Endothelial cell of umbilical vein (primary cell): ENCODE data around the gene LTN1.

Experiments used
- EZH2 ChIP-seq: IDR thresholded peaks from 2 replicates; pipeline ENCODE4 v1.6.1; 2012; ENCODE audit warnings: borderline replicate concordance, low read depth, mild to moderate bottlenecking, moderate library complexity, low read length, inconsistent platforms; ENCODE audit not compliant: severe bottlenecking
- GATA2 ChIP-seq: IDR thresholded peaks from 2 replicates; pipeline ENCODE4 v1.7.0; 2011; ENCODE audit warnings: low read depth, mild to moderate bottlenecking, moderate library complexity, mixed read lengths, low read length; ENCODE audit not compliant: insufficient read length, insufficient read depth
- JUN ChIP-seq: IDR thresholded peaks from 2 replicates; pipeline ENCODE4 v1.6.1; 2011; ENCODE audit warnings: borderline replicate concordance, low read depth; ENCODE audit not compliant: insufficient read length, insufficient read depth
- MYC ChIP-seq: IDR thresholded peaks from one replicate; pipeline ENCODE4 v1.6.1; 2011; ENCODE audit warnings: mild to moderate bottlenecking, low read depth, low read length
- POLR2A ChIP-seq: IDR thresholded peaks from 2 replicates; pipeline ENCODE4 v1.6.1; 2012; ENCODE audit warnings: low read depth, mild to moderate bottlenecking, control low read depth, low read length
- POLR2AphosphoS5 ChIP-seq: IDR thresholded peaks from 2 replicates; pipeline ENCODE4 v1.6.1; 2012; ENCODE audit warnings: low read depth, mild to moderate bottlenecking, control low read depth, low read length, moderate library complexity; ENCODE audit not compliant: insufficient read depth
- TF ChIP-seq, protein P1 (sequence below), 2 donors: IDR thresholded peaks; 1 replicate in 1 of 2; 2 replicates in 1 of 2; pipeline ENCODE4 v1.5.1; 2011; ENCODE audit warnings: low read length in 2 of 2, mild to moderate bottlenecking in 2 of 2, moderate library complexity in 2 of 2, control low read depth in 1 of 2, inconsistent platforms in 1 of 2, low read depth in 1 of 2; ENCODE audit not compliant: insufficient read depth in 1 of 2; ENCODE audit errors: extremely low read depth in 1 of 2
- TF ChIP-seq, protein P2 (sequence below): IDR thresholded peaks from 2 replicates; pipeline ENCODE4 v1.6.1; 2011; ENCODE audit not compliant: insufficient read depth, insufficient read length

DNA sequence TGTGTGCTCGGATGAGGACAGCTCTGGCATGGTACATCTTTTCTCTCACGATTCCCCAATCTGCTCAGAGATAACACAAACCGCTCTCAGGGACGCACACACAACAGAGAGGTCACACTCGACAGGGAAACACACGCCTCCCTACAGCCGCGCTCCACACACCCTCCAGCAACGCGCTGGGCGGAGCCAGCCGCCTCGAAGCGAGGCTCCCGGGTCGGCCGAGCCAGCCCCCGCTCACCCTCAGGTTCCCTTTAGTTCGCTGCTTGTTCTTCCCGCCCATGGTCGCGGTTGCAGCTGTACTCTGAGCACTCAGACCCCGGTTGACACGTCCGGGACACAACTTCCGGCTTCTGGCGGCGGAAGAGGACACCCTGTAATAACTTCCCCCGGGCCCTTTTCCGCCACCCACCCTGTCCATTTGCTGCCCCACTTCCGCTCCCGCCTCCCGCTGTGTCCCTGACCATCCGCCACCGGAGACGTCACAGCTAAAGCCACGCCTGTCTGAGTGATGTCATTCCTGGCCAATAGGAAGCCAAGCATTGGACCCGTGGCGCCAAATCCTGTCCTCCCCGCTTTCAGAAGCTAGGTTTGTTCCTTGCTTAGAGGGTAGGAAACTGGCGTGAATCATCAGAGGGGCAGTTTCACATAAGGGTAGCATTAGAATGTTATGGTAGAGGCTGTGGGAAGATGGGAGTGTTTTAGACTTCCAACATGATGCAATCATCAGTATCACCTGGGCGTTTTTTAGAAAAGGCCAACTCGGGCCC, at the start of gene LTN1:
- TF ChIP-seq, protein P1, sequence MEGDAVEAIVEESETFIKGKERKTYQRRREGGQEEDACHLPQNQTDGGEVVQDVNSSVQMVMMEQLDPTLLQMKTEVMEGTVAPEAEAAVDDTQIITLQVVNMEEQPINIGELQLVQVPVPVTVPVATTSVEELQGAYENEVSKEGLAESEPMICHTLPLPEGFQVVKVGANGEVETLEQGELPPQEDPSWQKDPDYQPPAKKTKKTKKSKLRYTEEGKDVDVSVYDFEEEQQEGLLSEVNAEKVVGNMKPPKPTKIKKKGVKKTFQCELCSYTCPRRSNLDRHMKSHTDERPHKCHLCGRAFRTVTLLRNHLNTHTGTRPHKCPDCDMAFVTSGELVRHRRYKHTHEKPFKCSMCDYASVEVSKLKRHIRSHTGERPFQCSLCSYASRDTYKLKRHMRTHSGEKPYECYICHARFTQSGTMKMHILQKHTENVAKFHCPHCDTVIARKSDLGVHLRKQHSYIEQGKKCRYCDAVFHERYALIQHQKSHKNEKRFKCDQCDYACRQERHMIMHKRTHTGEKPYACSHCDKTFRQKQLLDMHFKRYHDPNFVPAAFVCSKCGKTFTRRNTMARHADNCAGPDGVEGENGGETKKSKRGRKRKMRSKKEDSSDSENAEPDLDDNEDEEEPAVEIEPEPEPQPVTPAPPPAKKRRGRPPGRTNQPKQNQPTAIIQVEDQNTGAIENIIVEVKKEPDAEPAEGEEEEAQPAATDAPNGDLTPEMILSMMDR (IDR thresholded peaks at IDR 0.05; ENCODE audit: extremely low read depth in 1 of 2, insufficient read depth in 1 of 2, low read depth in 1 of 2, low read length in 2 of 2) = no peak
- TF ChIP-seq POLR2A (peak; percentile 77), EZH2 (no peak), POLR2AphosphoS5 (peak; percentile 89), MYC (no peak), JUN (peak; percentile 75), GATA2 (no peak)
- TF ChIP-seq, protein P2, sequence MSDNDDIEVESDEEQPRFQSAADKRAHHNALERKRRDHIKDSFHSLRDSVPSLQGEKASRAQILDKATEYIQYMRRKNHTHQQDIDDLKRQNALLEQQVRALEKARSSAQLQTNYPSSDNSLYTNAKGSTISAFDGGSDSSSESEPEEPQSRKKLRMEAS = no peak
